Measurements from ENCODE around the gene KCNH2.

KCNH2 gene

GRCh38 chr7:150996376-150997074, 18.4 kb upstream of the KCNH2 start:
- no peak for DNase-seq (ENCODE audit: low read depth in 2 of 2)

GRCh38 chr7:150994838-150995510, 16.9 kb upstream of the KCNH2 start:
- DNase-seq (ENCODE audit: low read depth in 2 of 2): no peak

DNA sequence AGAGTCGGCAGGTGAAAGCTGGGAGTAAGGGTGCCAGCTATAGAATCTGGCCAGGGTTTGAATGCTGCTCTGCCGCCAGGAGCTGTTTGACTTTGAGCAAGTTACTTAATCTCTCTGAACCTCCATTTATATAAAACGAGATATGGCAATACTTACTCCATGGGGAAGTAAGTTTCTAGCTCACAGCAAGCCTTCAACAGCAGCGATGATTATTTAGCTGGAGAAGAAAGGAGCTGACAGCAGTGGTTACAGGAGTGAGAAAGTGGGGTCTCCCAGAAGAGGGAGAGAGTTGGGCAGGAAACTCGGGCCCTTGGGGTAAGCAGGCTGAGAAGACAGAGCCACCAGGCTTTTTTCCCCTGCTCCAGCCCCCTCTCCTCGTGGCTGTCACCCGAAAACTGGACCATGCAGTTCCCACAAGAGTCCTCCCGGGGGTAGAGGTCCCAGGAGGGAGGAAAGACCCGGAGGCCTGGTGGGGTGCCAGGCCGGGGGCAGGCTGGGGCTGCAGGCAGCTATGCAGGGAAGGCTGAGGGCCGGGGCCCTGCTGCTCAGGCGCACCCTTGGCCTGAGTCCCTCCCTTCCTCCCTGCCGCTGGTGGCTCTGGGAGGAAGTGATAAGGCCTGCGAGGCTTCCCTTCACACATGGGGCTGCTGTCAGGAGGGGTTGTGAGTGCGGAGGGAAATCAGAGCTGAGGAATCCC, 16.2 kb upstream of the KCNH2 start:
- DNase-seq (ENCODE audit: low read depth in 2 of 2): no peak

GRCh38 chr7:150993511-150993910, 15.4 kb upstream of the KCNH2 start:
- DNase-seq (ENCODE audit: low read depth in 2 of 2): no peak

- DNase-seq (ENCODE audit: low read depth in 2 of 2): no peak
Measured at GRCh38 chr7:150992833-150993302, 14.7 kb upstream of the KCNH2 start.

DNA sequence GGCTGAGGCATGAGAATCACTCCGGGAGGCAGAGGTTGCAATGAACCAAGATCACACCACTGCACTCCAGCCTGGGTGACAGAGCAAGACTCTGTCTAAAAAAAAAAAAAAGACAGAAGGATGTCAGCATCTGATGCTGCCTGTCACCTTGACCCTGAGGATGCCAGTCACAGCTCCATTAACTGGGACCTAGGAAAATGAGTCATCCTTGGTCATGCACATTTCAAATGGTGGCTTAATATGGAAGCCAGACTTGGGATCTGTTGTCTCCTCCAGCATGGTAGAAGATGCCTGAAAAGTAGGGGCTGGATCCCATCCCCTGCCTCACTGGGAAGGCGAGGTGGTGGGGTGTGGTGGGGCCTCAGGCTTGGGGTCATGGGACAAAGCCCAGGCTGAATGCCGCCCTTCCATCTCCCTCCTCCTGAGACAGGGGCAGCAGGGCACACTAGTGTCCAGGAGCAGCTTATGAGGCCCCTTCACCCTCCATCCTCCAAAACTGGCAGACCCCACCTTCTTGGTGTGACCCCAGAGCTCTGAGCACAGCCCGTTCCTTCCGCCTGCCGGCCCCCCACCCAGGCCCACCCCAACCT, 14.0 kb upstream of the KCNH2 start:
- DNase-seq (ENCODE audit: low read depth in 2 of 2): no peak

DNA sequence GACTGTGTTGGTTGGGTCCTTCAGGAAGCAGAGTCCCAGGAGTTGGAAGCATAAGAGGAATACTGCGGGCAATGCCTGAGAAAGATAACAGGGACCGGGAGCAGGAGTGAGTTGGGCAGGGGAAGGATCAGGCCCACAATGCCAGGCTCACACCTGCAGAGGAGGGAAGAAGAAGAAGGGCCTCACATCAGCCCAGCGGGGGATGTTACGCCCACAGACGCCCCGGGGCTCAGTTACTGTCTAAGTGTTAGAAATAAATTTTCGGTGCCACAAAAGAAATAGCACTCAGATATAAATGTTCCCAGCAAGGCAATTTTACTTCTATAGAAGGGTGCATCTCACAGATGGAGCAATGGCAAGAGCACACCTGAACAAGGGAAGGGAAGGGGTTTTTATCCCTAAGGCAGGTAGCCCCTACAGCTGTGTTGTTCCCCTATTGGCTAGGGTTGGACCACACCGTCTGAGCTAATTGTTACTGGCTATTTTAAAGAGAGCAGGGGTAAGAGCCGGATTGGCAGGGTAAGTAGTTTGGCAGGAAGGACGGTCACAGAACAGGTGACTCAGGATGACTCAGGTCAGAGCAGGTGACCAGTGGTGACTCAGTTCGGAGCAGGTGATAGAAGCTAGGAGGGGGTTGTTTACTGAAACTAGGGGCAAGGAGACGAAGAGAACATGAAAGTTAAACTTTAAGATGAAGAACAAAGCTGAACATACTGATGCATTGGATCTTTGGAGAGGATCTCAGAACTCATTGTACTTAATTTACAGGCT, 12.5 kb upstream of the KCNH2 start, which contains the start of gene NOS3:
NOS3 (plus strand) TSS at position 602 of the 771 bp plus-strand sequence. CDS start 2,787 bp downstream, outside the sequence.
- no peak for DNase-seq (ENCODE audit: low read depth in 2 of 2)

DNA sequence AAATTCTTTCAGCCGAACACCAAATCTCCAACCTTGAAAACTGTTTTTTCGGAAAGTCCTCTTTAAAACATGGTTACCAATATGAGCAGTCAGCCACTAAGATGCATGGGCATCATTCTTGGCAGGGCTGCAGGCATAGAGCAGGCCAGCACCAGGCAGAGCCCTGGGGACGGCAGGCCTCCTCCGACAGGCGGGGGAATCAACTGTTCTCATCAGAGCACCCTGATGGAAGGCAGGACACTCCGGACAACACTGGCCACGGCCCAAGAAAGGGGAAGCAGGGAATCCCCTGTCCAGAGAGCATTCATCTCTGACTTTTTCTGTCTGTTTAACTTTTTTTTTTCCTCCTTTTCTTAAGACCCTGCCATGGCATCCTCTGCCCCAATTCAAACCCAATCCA, 11.3 kb upstream of the KCNH2 start:
- no peak for DNase-seq (ENCODE audit: low read depth in 2 of 2)

DNA sequence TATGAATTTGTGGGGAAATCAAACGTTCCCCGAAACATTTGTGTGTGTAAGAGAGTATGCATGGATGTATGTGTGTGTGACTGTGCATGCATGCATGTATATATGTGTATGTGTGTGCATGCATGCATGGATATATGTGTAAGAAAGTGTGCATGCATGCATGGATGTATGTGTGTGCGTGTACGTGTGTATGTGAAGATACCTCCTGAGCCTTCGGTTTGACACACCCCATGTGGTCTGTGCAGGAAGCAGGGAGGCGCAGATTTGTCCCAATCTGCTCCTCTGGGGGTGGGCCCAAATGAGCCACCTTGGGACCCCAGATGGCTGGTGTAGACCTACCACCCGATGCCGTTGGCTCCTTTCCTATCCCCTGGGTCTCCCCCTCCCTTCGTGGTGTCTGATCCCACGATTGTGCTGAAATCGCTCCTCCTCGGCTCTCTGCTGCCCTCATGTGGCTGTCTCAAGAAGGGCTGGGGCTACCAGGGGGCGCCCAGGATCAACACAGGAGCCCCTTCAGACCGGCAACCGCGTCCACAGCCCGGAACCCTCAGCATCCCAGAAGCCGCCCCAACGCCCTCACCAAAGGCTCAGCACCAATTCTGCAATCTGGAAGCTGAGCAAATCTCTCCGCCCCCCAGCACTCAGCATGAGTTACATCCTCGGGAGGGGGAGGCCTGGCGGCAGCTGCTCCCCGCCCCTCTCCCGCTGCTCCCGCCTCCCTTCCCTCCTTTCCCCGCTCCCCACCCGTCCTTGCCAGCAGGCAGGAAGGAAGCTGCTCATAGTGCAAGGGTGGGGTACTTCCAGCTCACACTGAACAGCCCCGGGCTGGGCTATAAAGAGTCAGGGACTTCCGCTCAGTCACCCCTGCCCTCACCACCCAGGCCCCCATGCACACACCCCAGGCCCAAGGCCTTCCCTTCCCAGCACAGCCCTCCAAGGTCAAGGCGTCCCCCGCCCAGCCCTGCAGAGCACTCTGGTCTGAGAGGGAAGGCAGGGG, 10.4 kb upstream of the KCNH2 start:
- DNase-seq (ENCODE audit: low read depth in 2 of 2): peak in 1 of 2 donors; percentile 36

- DNase-seq (ENCODE audit: low read depth in 2 of 2): no peak
Measured at GRCh38 chr7:150986556-150986955, 8.4 kb upstream of the KCNH2 start.

- peak in 1 of 2 donors; percentile 31 for DNase-seq (ENCODE audit: low read depth in 2 of 2)
Measured at GRCh38 chr7:150986099-150986512, 8.0 kb upstream of the KCNH2 start.

DNA sequence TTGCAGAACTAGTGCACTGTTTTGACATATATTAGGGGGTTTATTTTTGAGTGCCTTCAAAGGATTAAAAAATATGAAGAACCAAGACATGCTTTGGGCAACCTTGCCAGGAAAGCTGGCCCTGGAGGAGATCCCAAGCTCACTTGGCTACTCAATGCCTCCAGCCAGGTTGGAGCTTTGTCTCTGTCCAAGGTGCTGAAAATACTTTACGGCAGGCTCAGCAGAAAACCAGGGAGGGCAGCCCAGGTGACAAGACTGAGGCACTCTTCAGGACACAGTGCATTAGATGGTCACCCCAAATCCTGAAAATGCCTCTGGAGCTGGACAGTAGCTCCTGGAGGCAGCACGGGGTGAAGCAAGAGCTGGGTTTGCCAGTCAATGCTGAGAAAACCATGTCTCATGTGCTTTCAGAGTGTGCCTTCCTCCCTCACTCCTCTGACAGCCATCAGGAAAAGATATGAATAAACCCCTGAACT, 5.8 kb upstream of the KCNH2 start:
- no peak for DNase-seq (ENCODE audit: low read depth in 2 of 2)

- no peak for DNase-seq (ENCODE audit: low read depth in 2 of 2)
Measured at GRCh38 chr7:150982351-150982750, 4.2 kb upstream of the KCNH2 start.

DNA sequence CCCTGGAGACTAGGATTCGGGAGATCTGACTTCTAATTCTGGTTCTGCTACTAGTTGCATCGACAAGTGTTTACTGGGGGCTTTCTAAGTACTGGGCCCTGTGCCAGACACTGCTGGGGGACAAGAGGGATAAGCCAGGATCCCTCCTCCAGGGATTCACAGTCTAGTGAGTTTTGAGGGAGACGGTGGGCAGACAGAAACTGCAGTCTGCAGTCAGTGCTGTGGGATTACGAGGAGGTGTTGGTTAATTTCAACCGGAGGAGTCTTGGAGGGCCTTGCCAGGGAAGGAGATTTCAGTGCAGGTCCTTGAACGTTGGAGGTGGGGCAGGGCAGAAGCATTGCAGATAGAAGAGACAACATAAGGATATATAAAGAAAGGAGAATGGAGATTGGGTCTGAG, 3.5 kb upstream of the KCNH2 start:
- DNase-seq (ENCODE audit: low read depth in 2 of 2): no peak

DNA sequence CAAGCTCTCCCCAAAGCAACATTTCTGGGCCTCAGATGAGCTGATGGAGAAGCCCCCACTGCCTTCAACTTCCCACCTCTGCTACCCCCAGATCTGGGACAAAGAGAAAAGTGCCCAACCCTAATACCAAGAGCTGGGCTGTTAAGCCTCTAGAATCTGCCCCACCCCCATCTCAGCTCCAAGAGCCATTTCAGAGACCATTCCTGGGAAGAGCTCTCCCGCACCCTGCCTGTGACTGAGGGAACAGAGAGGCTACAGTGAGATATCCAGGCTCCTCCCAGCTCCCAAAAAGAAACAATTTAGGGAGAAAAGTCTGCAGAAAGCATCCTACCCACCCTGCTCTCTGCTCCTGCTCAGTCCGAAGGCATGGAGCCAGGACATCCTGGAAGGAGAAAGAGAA, 2.5 kb upstream of the KCNH2 start:
- DNase-seq (ENCODE audit: low read depth in 2 of 2): no peak

DNA sequence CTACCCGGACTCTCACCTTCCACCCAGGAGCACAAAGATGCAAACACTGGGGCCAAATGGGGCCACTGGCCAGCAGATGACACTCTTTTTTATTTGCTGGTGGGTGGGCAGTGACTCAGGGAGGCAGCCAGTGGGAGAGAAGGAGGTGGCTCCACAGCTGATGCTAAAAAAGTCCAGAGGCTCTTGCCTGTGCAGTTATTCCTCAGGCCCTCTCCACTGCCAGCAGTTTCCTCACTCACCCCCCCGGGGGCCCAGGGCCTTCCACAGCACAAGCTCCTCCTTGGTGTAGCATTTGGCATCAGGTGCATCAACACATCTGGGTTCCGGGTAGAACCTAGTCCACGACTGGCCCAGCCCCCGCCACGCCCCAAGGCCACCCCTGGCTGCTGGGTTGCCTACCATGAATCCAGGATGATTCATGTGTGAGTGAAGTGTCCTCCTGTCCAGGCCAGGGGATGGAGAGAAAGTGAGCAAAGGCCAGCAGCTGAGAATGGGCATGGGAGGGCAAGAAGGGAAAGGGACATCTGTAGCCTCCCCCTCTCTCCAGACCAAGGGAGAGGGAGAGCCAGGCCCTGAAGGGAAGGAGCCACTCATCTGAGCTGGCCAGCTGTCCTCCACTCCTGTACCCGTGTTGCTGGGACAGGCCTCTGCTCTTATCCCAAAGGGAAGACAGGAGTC, 1.7 kb upstream of the KCNH2 start:
- no peak for DNase-seq (ENCODE audit: low read depth in 2 of 2)

GRCh38 chr7:150977382-150978125, 567 bp downstream of the KCNH2 start:
- no peak for DNase-seq (ENCODE audit: low read depth in 2 of 2)

DNA sequence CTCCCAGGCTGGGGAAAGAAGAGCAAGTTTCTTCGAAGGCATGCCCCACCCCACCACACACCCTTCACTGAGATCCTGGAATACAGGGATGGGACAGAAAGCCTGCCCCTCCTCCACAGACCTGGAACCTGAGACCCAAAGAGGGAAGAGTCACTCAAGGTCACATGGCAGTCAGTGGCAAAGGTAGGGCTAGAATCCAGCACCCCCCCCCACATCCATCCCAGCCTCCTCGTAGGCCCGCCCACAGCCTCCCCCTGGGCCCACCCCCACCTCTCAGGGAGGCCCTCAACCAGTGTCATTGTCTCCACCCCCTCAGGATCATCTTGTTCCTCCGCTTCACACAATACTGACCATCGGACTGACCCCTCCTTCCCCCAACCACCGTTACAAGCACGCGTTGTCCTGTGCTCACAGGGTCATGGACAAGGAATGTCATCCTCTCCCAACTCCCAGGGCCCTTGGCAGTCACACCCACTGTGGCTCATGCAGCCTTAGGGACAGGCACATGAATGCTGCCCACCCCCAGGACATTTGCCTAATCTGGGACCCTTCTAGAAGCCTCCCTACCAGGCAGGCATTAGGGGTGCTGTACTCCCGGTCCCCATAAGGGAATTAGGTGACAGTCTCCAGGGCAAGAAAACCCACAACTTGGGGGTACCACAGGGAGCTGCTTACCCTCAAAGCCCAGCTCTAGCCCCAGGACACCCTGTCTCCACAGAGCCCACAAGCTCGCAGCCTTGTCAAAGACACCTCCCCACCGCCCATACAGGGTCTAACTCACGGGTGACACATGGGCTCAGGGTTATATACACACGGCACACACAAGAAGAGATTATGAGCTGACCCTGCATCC, 1.4 kb downstream of the KCNH2 start:
- DNase-seq (ENCODE audit: low read depth in 2 of 2): no peak
